GM18520 (cell line): ENCODE data around the gene MRPL21.

Experiments used
- ATAC-seq: cut with Tn5 transposase; IDR thresholded peaks from one replicate; pipeline ENCODE4 v1.9.1; 2021; ENCODE audit not compliant: unreplicated experiment

Gene MRPL21

DNA sequence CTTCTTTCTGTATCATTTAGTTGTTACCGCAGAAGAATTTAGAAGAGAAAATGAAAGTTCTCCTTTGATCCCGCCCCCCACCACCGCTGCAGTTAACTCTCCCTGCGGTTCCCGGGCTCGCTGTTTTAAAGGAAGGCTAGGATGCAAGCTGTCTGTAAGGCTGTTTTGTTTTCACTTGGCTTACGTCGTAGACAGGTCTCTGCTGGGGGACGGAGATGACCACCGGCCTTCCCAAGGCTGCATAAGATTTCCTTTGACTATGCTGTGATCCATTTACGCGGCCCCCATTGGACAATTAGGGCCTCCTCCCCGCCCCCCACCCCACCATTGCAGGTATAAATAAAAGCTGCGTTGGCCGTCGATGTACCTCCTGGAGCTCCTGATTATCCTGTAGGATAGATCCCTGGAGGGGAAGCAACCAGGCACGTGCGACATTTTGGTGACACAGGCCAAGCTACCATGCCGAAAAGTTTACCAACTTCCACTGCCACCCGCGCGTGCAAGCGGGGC is 60.5 kb downstream of the MRPL21 start:
- ATAC-seq, result no peak

DNA sequence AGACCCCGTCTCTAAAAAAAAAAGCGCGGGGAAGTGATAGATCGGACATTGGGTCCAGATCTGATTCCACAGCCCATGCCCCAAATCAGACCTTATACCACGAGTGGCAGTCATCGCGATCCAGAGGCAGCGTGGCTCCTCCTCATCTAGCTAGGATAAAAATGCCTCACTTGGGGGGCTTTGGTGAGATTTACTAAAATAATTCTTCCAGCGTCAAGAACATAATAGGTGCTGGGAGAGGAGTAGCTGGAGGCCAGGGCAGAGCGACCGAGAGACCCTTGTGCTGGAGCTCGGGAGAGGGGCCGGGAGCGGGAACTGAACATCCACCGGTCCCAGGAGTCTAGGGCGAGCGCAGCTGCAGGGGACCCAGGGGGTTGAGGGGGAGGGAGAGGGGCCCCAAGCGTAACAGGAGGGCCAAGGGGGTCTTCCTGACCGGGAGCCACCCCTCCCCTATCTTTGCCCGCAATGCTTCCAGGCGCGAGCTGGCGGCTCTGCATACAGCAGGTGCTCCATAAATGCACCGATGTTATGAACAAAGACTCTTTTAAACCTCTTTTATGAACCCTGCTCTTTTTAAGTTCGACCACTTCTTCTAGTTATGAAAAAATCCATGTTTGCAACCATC is 61.1 kb downstream of the MRPL21 start:
- ATAC-seq, result no peak

DNA sequence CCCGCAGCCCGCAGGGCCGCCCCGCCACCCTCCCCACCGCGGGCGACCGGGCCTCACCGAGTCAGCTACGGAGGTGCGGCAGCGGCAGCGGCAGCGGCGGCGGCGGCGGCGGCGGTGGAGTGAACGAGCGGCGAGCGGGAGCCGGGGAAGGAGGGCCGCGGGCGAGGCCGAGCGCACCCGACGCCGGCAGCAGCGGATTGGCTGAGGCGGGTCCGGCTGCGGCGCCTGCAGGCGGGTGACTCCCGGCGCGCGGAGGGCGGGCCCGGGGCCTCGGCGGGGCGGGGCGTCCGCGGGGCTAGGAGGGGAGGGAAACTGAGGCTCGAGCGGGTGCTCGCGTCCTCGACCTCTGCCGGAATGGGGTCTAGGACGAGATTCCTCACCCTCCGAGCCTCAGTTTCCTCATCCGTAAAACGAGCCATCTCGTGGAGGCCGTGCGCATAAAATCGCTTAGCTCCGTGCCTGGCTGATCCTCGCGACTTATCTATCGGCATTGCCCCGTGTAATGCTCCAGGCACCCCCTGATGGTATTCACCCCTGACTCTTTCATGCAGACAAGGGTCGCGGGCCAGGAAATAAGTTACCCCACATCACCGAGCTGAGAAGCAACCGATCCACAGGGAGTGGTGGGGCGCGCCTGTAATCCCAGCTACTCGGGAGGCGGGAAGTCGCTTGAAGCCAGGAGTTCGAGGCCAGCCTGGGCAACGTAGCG is 61.8 kb downstream of the MRPL21 start, which contains the start of gene CPT1A:
Gene CPT1A (minus strand): TSS at position 199 of the 709 bp plus-strand sequence. CDS start 26,442 bp downstream, outside the sequence.
- ATAC-seq, result no peak
